Astrocyte (in vitro differentiated cells and primary cell): ENCODE data around the gene SEMA4D. TPM values are rescaled to one million over a fixed set of nuclear protein-coding genes. Genes with fewer than 3 reads are reported as not detected.
A peak's percentile ranks its signal among the peaks of the same experiment; 100 is the strongest.

Experiments used
- DNase-seq: peaks from one replicate; pipeline ENCODE4 v3.0.0-alpha.2; 2010; ENCODE audit warnings: low read depth
- FAIRE-seq: peaks from 2 replicates; lab custom pipeline; 2011; peaks lifted over from hg19 to GRCh38; lab: Jason Lieb, UNC
- H2AFZ ChIP-seq: 2 replicates; pipeline ENCODE4 v1.6.0; 2012; ENCODE audit warnings: low read depth, low read length, inconsistent platforms
- H3K27ac ChIP-seq: 2 replicates; pipeline ENCODE4 v1.5.1; 2011; ENCODE audit warnings: low read depth, low read length, inconsistent platforms
- H3K27me3 ChIP-seq: 2 replicates; pipeline ENCODE4 v1.6.0; 2011; ENCODE audit warnings: low read length, inconsistent platforms; ENCODE audit not compliant: insufficient read depth
- H3K36me3 ChIP-seq: 2 replicates; pipeline ENCODE4 v1.5.1; 2011; ENCODE audit warnings: low read length, inconsistent platforms; ENCODE audit not compliant: insufficient read depth
- H3K4me1 ChIP-seq: 2 replicates; pipeline ENCODE4 v1.5.1; 2011; ENCODE audit warnings: low read length, inconsistent platforms; ENCODE audit not compliant: insufficient read depth
- H3K4me2 ChIP-seq: 2 replicates; pipeline ENCODE4 v1.6.0; 2012; ENCODE audit warnings: low read length, inconsistent platforms
- H3K4me3 ChIP-seq: 2 replicates; pipeline ENCODE4 v1.5.1; 2011; ENCODE audit warnings: low read depth, mild to moderate bottlenecking, low read length, inconsistent platforms; ENCODE audit not compliant: insufficient read depth
- H3K79me2 ChIP-seq: 2 replicates; pipeline ENCODE4 v1.6.0; 2012; ENCODE audit warnings: mild to moderate bottlenecking, low read length, inconsistent platforms; ENCODE audit not compliant: insufficient read depth
- H3K9ac ChIP-seq: 2 replicates; pipeline ENCODE4 v1.6.0; 2012; ENCODE audit warnings: mild to moderate bottlenecking, low read length, inconsistent platforms
- H3K9me3 ChIP-seq: 2 replicates; pipeline ENCODE4 v1.5.1; 2012; ENCODE audit warnings: low read depth, mild to moderate bottlenecking, low read length, inconsistent platforms; ENCODE audit not compliant: insufficient read depth
- H4K20me1 ChIP-seq: 2 replicates; pipeline ENCODE4 v1.6.0; 2012; ENCODE audit warnings: low read length, inconsistent platforms; ENCODE audit not compliant: insufficient read depth
- H3K27ac Mint-ChIP-seq: one replicate; pipeline ENCODE4 v1.8.0; 2021; ENCODE audit warnings: mild to moderate bottlenecking, mixed read lengths; ENCODE audit not compliant: unreplicated experiment
- H3K27me3 Mint-ChIP-seq: one replicate; pipeline ENCODE4 v1.8.0; 2021; ENCODE audit warnings: low read depth, mixed read lengths; ENCODE audit not compliant: unreplicated experiment
- H3K36me3 Mint-ChIP-seq: one replicate; pipeline ENCODE4 v1.8.0; 2021; ENCODE audit warnings: low read depth, mixed read lengths; ENCODE audit not compliant: unreplicated experiment
- H3K4me1 Mint-ChIP-seq: one replicate; pipeline ENCODE4 v1.8.0; 2021; ENCODE audit warnings: low read depth, mixed read lengths; ENCODE audit not compliant: unreplicated experiment
- H3K4me3 Mint-ChIP-seq: one replicate; pipeline ENCODE4 v1.8.0; 2021; ENCODE audit warnings: mild to moderate bottlenecking, moderate library complexity, mixed read lengths; ENCODE audit not compliant: unreplicated experiment
- H3K9me3 Mint-ChIP-seq: one replicate; pipeline ENCODE4 v1.8.0; 2021; ENCODE audit warnings: mild to moderate bottlenecking, mixed read lengths; ENCODE audit not compliant: unreplicated experiment
- CTCF ChIP-seq: IDR thresholded peaks from 2 replicates; pipeline ENCODE4 v1.5.1; 2011; ENCODE audit warnings: low read depth, mild to moderate bottlenecking, inconsistent platforms, low read length, moderate library complexity; ENCODE audit not compliant: insufficient read depth
- EZH2 ChIP-seq: IDR thresholded peaks from 2 replicates; pipeline ENCODE4 v1.6.1; 2012; ENCODE audit warnings: mild to moderate bottlenecking, low read length, inconsistent platforms; ENCODE audit not compliant: insufficient read depth
- total RNA-seq: library from RNA; stranded (reverse); gene quantifications from 2 replicates; pipeline ENCODE4 v1.2.1, GENCODE V29; 2021

SEMA4D gene
- total RNA-seq, 1 donor from 2014 or later: 6.2 TPM

- Histone ChIP-seq H4K20me1 (no peaks in the 10 kb centered on the region), H3K4me3 (no peak overlapping the region), H3K79me2 (no peaks in the 10 kb centered on the region), H3K27ac (no peak overlapping the region), H3K9me3 (peaks cover 3% of the 10 kb centered on the region), H3K9ac (no peak overlapping the region), H3K4me1 (no peaks in the 10 kb centered on the region), H3K4me2 (no peak overlapping the region), H3K36me3 (no peaks in the 10 kb centered on the region), H2AFZ (no peak overlapping the region), H3K27me3 (peaks cover 5% of the 10 kb centered on the region)
- H3K36me3 Mint-ChIP-seq: no peaks in the 10 kb centered on the region
- H3K4me1 Mint-ChIP-seq: peaks cover 8% of the 10 kb centered on the region
- FAIRE-seq (no peak), DNase-seq (no peak)
- no peak for TF ChIP-seq CTCF
- no peak for TF ChIP-seq EZH2
- H3K4me3 Mint-ChIP-seq: peak overlapping the region; percentile 13
- peaks cover 5% of the 10 kb centered on the region for H3K9me3 Mint-ChIP-seq
- H3K27ac Mint-ChIP-seq: no peak overlapping the region
- H3K27me3 Mint-ChIP-seq: peaks cover 4% of the 10 kb centered on the region
Observed at GRCh38 chr9:89533411-89534095, 35.6 kb upstream of the SEMA4D start.

DNA sequence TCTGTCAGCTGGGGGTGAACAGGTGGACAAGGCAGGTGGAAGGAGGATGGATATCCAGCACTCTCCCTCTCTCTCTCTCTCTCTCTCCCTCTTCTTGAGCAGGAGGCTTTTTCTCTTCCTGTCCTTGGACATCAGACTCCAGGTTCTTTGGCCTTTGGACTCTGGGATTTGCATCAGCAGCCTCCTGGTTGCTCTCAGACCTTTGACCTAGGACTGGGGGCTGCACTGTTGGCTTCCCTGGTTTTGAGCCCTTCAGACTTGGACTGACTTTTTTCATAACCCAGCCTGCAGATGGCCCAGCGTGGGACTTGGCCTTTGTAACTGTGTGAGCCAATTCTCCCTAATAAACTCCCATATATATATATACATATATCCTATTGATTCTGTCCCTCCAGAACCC is 35.0 kb upstream of the SEMA4D start:
- no peaks in the 10 kb centered on the region for H3K4me1 ChIP-seq
- peaks cover 5% of the 10 kb centered on the region for H3K27me3 ChIP-seq
- H3K4me3 ChIP-seq: no peak overlapping the region
- H4K20me1 ChIP-seq: no peaks in the 10 kb centered on the region
- peaks cover 10% of the 10 kb centered on the region for H3K9me3 Mint-ChIP-seq
- TF ChIP-seq CTCF (no peak), EZH2 (no peak)
- H3K4me3 Mint-ChIP-seq: no peak overlapping the region
- H3K36me3 Mint-ChIP-seq: no peaks in the 10 kb centered on the region
- no peak overlapping the region for H3K4me2 ChIP-seq
- peaks cover 3% of the 10 kb centered on the region for H3K27me3 Mint-ChIP-seq
- DNase-seq (no peak), FAIRE-seq (no peak)
- no peak overlapping the region for H3K27ac ChIP-seq
- H2AFZ ChIP-seq: no peak overlapping the region
- no peak overlapping the region for H3K27ac Mint-ChIP-seq
- peaks cover 8% of the 10 kb centered on the region for H3K4me1 Mint-ChIP-seq
- H3K9ac ChIP-seq: no peak overlapping the region
- no peaks in the 10 kb centered on the region for H3K79me2 ChIP-seq
- H3K9me3 ChIP-seq: peaks cover 3% of the 10 kb centered on the region
- no peaks in the 10 kb centered on the region for H3K36me3 ChIP-seq

- Histone ChIP-seq H3K9me3 (peaks cover 3% of the 10 kb centered on the region), H3K27ac (no peak overlapping the region), H3K27me3 (peaks cover 5% of the 10 kb centered on the region), H3K4me3 (no peak overlapping the region), H3K4me2 (no peak overlapping the region), H2AFZ (no peak overlapping the region), H3K79me2 (no peaks in the 10 kb centered on the region), H3K4me1 (no peaks in the 10 kb centered on the region), H3K36me3 (no peaks in the 10 kb centered on the region), H3K9ac (no peak overlapping the region), H4K20me1 (no peaks in the 10 kb centered on the region)
- TF ChIP-seq EZH2 (no peak), CTCF (no peak)
- H3K27me3 Mint-ChIP-seq: no peaks in the 10 kb centered on the region
- FAIRE-seq (no peak), DNase-seq (no peak)
- H3K4me1 Mint-ChIP-seq: peaks cover 8% of the 10 kb centered on the region
- H3K9me3 Mint-ChIP-seq: peaks cover 12% of the 10 kb centered on the region
- H3K36me3 Mint-ChIP-seq: no peaks in the 10 kb centered on the region
- H3K4me3 Mint-ChIP-seq: no peak overlapping the region
- no peak overlapping the region for H3K27ac Mint-ChIP-seq
Observed at GRCh38 chr9:89532478-89532877, 34.6 kb upstream of the SEMA4D start.
